Activated T-cell treated with anti-CD3 and anti-CD28 coated beads, Interleukin-2, amount 50 U/mL, for 4 hours (primary cell): ENCODE measurements around the gene VIT. TPM values are rescaled to one million over a fixed set of nuclear protein-coding genes. Genes with fewer than 3 reads are reported as not detected.

ENCODE experiments used
- ATAC-seq, 2 donors: fragments of 200-7000 bp; cut with Tn5 transposase; one replicate each; pipeline ENCODE4 v1.10.0; 2021
- DNase-seq: peaks from one replicate; pipeline ENCODE4 v3.0.0-alpha.2; 2020
- H3K27me3 Mint-ChIP-seq: one replicate; pipeline ENCODE4 v1.8.0; 2021; ENCODE audit warnings: low read depth, mixed read lengths
- H3K36me3 Mint-ChIP-seq: one replicate; pipeline ENCODE4 v1.8.0; 2022; ENCODE audit warnings: mixed read lengths; ENCODE audit not compliant: insufficient read depth
- H3K4me1 Mint-ChIP-seq: one replicate; pipeline ENCODE4 v1.8.0; 2021; ENCODE audit warnings: low read depth, mixed read lengths
- H3K4me3 Mint-ChIP-seq: one replicate; pipeline ENCODE4 v1.8.0; 2021; ENCODE audit warnings: mild to moderate bottlenecking, moderate library complexity, mixed read lengths
- H3K9me3 Mint-ChIP-seq: one replicate; pipeline ENCODE4 v1.8.0; 2021; ENCODE audit warnings: mixed read lengths
- total RNA-seq, 3 donors: library from RNA; stranded (reverse); gene quantifications; one replicate each; pipeline ENCODE4 v1.2.1, GENCODE V29; 2021

Gene VIT
- total RNA-seq, 3 donors from 2014 or later: not detected

- H3K36me3 Mint-ChIP-seq: peaks cover 19% of the 10 kb centered on the region
- DNase-seq (no peak), ATAC-seq (no peak)
- no peak overlapping the region for H3K4me3 Mint-ChIP-seq
- no peaks in the 10 kb centered on the region for H3K9me3 Mint-ChIP-seq
- no peaks in the 10 kb centered on the region for H3K27me3 Mint-ChIP-seq
- no peaks in the 10 kb centered on the region for H3K4me1 Mint-ChIP-seq
Measured at GRCh38 chr2:36843838-36844237, 147.3 kb downstream of the VIT start.

GRCh38 chr2:36849265-36849664, 152.8 kb downstream of the VIT start:
- ATAC-seq (no peak), DNase-seq (no peak)
- no peaks in the 10 kb centered on the region for H3K4me1 Mint-ChIP-seq
- H3K27me3 Mint-ChIP-seq: no peaks in the 10 kb centered on the region
- no peaks in the 10 kb centered on the region for H3K9me3 Mint-ChIP-seq
- peaks cover 44% of the 10 kb centered on the region for H3K36me3 Mint-ChIP-seq
- H3K4me3 Mint-ChIP-seq: no peak overlapping the region

- H3K4me3 Mint-ChIP-seq: no peak overlapping the region
- no peaks in the 10 kb centered on the region for H3K27me3 Mint-ChIP-seq
- no peaks in the 10 kb centered on the region for H3K9me3 Mint-ChIP-seq
- no peak for ATAC-seq
- DNase-seq: no peak
- peaks cover 46% of the 10 kb centered on the region for H3K36me3 Mint-ChIP-seq
- H3K4me1 Mint-ChIP-seq: peaks cover 7% of the 10 kb centered on the region
Measured at GRCh38 chr2:36854241-36854640, 157.7 kb downstream of the VIT start.

GRCh38 chr2:36855429-36855828, 158.9 kb downstream of the VIT start:
- H3K27me3 Mint-ChIP-seq: no peaks in the 10 kb centered on the region
- H3K36me3 Mint-ChIP-seq: peaks cover 44% of the 10 kb centered on the region
- ATAC-seq (no peak), DNase-seq (no peak)
- no peaks in the 10 kb centered on the region for H3K9me3 Mint-ChIP-seq
- H3K4me1 Mint-ChIP-seq: peaks cover 10% of the 10 kb centered on the region
- no peak overlapping the region for H3K4me3 Mint-ChIP-seq

GRCh38 chr2:36857713-36858112, 161.2 kb downstream of the VIT start:
- Mint-ChIP-seq H3K27me3 (no peaks in the 10 kb centered on the region), H3K4me1 (peaks cover 10% of the 10 kb centered on the region), H3K36me3 (peaks cover 43% of the 10 kb centered on the region), H3K9me3 (no peaks in the 10 kb centered on the region), H3K4me3 (no peak overlapping the region)
- no peak for ATAC-seq
- DNase-seq: no peak

- H3K27me3 Mint-ChIP-seq: no peaks in the 10 kb centered on the region
- peaks cover 50% of the 10 kb centered on the region for H3K36me3 Mint-ChIP-seq
- H3K4me3 Mint-ChIP-seq: no peak overlapping the region
- peak; percentile 37 to 46 for ATAC-seq
- H3K9me3 Mint-ChIP-seq: no peaks in the 10 kb centered on the region
- peaks cover 10% of the 10 kb centered on the region for H3K4me1 Mint-ChIP-seq
- no peak for DNase-seq
Measured at GRCh38 chr2:36858551-36859365, 162.3 kb downstream of the VIT start.

GRCh38 chr2:36859366-36859792, 162.9 kb downstream of the VIT start:
- ATAC-seq: peak; percentile 27 to 50
- Mint-ChIP-seq H3K4me1 (peaks cover 10% of the 10 kb centered on the region), H3K9me3 (no peaks in the 10 kb centered on the region), H3K4me3 (no peak overlapping the region), H3K36me3 (peaks cover 48% of the 10 kb centered on the region), H3K27me3 (no peaks in the 10 kb centered on the region)
- no peak for DNase-seq

GRCh38 chr2:36861896-36862295, 165.4 kb downstream of the VIT start:
- DNase-seq (no peak), ATAC-seq (no peak)
- H3K9me3 Mint-ChIP-seq: no peaks in the 10 kb centered on the region
- H3K4me1 Mint-ChIP-seq: peaks cover 10% of the 10 kb centered on the region
- H3K4me3 Mint-ChIP-seq: no peak overlapping the region
- peaks cover 57% of the 10 kb centered on the region for H3K36me3 Mint-ChIP-seq
- no peaks in the 10 kb centered on the region for H3K27me3 Mint-ChIP-seq

Other genes with a start within 250 kb of the VIT start
- gene FEZ2, start 98.5 kb upstream of the VIT start, total RNA-seq: 1 to 10 TPM; 7.4 to 10.0 (median 8.2) TPM